HepG2 (cell line): ENCODE measurements around the gene HADHA. TPM values are rescaled to one million over a fixed set of nuclear protein-coding genes. Genes with fewer than 3 reads are reported as not detected.
A peak's percentile ranks its signal among the peaks of the same experiment; 100 is the strongest.

Experiments
- AGO1 ChIP-seq: fragments of 200-400 bp; formaldehyde crosslinking; IDR thresholded peaks from 2 replicates; pipeline ENCODE4 v1.6.1; 2017; ENCODE audit warnings: mild to moderate bottlenecking, low read depth, low read length, moderate library complexity; ENCODE audit not compliant: poor library complexity, severe bottlenecking
- KDM1A ChIP-seq: IDR thresholded peaks from 2 replicates; pipeline ENCODE4 v1.6.1; 2016; ENCODE audit warnings: missing compliant biosample characterization
- MLXIP ChIP-seq: sonication (generic); formaldehyde crosslinking; IDR thresholded peaks from 2 replicates; pipeline ENCODE4 v1.9.0; 2021; ENCODE audit warnings: missing genetic modification reagents, borderline replicate concordance
- MYNN ChIP-seq: sonication (generic); formaldehyde crosslinking; IDR thresholded peaks from 2 replicates; pipeline ENCODE4 v1.4.0; 2020; ENCODE audit warnings: mild to moderate bottlenecking, low read depth, missing genetic modification reagents
- NCOA5 ChIP-seq: sonication (generic); formaldehyde crosslinking; IDR thresholded peaks from 2 replicates; pipeline ENCODE4 v1.4.0; 2020; ENCODE audit warnings: missing genetic modification reagents
- NR2F6 ChIP-seq, 2 experiments: IDR thresholded peaks; 2 replicates each; pipeline ENCODE4 v1.6.1; 2016; ENCODE audit warnings: antibody characterized with exemption in 1 of 2, mild to moderate bottlenecking in 1 of 2
- ZBTB46 ChIP-seq: sonication (generic); formaldehyde crosslinking; IDR thresholded peaks from 2 replicates; pipeline ENCODE4 v1.4.0; 2020; ENCODE audit warnings: mild to moderate bottlenecking, missing genetic modification reagents, borderline replicate concordance
- ZNF282 ChIP-seq: fragments of 450-650 bp; IDR thresholded peaks from 2 replicates; pipeline ENCODE4 v1.6.1; 2018; ENCODE audit not compliant: partially characterized antibody
- ZNF335 ChIP-seq: sonication (generic); formaldehyde crosslinking; IDR thresholded peaks from 2 replicates; pipeline ENCODE4 v1.4.0; 2020; ENCODE audit warnings: missing genetic modification reagents
- ZNF777 ChIP-seq: sonication (generic); formaldehyde crosslinking; IDR thresholded peaks from 2 replicates; pipeline ENCODE4 v1.4.0; 2020; ENCODE audit warnings: missing genetic modification reagents
- polyA plus RNA-seq, 8 experiments: library from polyadenylated mRNA; depleted of rRNA in 3 of 8; stranded (reverse) in 7 of 8; unstranded in 1 of 8; fragments of >200 nt; fragmentation: Illumina TruSeq in 4 of 8; extraction: Trizol in 4 of 8; gene quantifications; 2 replicates each; pipeline versions ENCODE4 v1.2.1 to v1.2.3, GENCODE V29; 2011 to 2016; ENCODE audit warnings: low read depth in 4 of 8, missing spikeins in 1 of 8, mixed read lengths in 1 of 8; ENCODE audit not compliant: insufficient read depth in 1 of 8
- total RNA-seq, 5 experiments: library from RNA; depleted of rRNA; stranded (reverse); fragments of >200 nt; fragmentation: Illumina TruSeq; extraction: Trizol; gene quantifications; 2 replicates each; pipeline ENCODE4 v1.2.3, GENCODE V29; 2016; ENCODE audit warnings: low read depth in 1 of 5
- TF ChIP-seq, protein P1 (sequence below): sonication (generic); formaldehyde crosslinking; conservative IDR thresholded peaks from 2 replicates; pipeline ENCODE4 v1.5.0; 2020; ENCODE audit warnings: missing genetic modification reagents
- TF ChIP-seq, protein P2 (sequence below), 2 experiments: IDR thresholded peaks; 2 replicates each; pipeline ENCODE4 v1.6.1; 2011 to 2012; ENCODE audit warnings: low read length in 2 of 2, borderline replicate concordance in 1 of 2, low read depth in 1 of 2, mild to moderate bottlenecking in 1 of 2, moderate library complexity in 1 of 2
- TF ChIP-seq, protein P3 (sequence below): IDR thresholded peaks from 2 replicates; pipeline ENCODE4 v1.6.1; 2016; ENCODE audit warnings: missing compliant biosample characterization, missing genetic modification reagents, borderline replicate concordance
- TF ChIP-seq, protein P4 (sequence below): sonication (generic); formaldehyde crosslinking; conservative IDR thresholded peaks from 2 replicates; pipeline ENCODE4 v1.4.0; 2020; ENCODE audit warnings: missing genetic modification reagents

Gene HADHA
- total and polyA plus RNA-seq, 2 of the 13 experiments (the other 11 are each of a cell fraction or from before 2014, with no cell fraction given), result 102 to 270 TPM

DNA sequence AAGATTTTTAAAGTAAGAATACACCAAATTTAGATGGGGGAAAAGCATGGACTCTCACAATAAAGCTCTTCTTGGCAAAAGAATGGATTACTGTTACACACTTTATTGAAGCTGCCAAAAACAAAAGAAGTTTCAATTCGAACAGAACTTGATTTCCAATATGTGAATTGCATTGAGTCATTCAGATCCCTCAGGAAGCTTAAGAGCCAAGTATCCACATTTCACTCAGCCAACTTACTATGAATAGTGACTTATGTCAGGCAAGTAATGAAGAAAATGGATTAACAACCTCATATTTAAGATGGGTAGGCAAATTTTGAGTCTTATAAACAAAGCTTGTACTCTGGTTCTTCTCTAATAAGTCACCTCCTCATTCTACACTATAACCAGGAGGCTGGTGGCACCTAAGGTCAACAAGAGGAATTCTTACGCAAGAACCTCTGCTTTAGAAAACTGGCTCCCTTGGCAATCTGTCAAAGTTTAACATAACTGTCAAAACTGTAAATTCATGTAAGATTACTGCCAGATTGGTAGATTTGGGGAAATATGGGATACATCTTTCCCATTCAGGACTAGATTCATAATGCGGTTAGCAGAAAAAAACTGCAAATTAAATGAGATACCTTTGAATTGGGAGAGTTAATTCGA, 6.0 kb downstream of the HADHA start (continued):
- TF ChIP-seq ZNF335, result peak; percentile 97
- TF ChIP-seq NR2F6 (IDR thresholded peaks at IDR 0.05), result peak; percentile 83
- peak; percentile 83 for TF ChIP-seq NR2F6 (CRISPR knock-in tag; IDR thresholded peaks at IDR 0.05)
- TF ChIP-seq, protein P1, sequence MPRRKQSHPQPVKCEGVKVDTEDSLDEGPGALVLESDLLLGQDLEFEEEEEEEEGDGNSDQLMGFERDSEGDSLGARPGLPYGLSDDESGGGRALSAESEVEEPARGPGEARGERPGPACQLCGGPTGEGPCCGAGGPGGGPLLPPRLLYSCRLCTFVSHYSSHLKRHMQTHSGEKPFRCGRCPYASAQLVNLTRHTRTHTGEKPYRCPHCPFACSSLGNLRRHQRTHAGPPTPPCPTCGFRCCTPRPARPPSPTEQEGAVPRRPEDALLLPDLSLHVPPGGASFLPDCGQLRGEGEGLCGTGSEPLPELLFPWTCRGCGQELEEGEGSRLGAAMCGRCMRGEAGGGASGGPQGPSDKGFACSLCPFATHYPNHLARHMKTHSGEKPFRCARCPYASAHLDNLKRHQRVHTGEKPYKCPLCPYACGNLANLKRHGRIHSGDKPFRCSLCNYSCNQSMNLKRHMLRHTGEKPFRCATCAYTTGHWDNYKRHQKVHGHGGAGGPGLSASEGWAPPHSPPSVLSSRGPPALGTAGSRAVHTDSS, result no peak
- TF ChIP-seq NCOA5 (CRISPR knock-in tag), result no peak
- TF ChIP-seq AGO1, result no peak
- TF ChIP-seq MLXIP (CRISPR knock-in tag), result no peak
- no peak for TF ChIP-seq ZNF282
- TF ChIP-seq, protein P2, sequence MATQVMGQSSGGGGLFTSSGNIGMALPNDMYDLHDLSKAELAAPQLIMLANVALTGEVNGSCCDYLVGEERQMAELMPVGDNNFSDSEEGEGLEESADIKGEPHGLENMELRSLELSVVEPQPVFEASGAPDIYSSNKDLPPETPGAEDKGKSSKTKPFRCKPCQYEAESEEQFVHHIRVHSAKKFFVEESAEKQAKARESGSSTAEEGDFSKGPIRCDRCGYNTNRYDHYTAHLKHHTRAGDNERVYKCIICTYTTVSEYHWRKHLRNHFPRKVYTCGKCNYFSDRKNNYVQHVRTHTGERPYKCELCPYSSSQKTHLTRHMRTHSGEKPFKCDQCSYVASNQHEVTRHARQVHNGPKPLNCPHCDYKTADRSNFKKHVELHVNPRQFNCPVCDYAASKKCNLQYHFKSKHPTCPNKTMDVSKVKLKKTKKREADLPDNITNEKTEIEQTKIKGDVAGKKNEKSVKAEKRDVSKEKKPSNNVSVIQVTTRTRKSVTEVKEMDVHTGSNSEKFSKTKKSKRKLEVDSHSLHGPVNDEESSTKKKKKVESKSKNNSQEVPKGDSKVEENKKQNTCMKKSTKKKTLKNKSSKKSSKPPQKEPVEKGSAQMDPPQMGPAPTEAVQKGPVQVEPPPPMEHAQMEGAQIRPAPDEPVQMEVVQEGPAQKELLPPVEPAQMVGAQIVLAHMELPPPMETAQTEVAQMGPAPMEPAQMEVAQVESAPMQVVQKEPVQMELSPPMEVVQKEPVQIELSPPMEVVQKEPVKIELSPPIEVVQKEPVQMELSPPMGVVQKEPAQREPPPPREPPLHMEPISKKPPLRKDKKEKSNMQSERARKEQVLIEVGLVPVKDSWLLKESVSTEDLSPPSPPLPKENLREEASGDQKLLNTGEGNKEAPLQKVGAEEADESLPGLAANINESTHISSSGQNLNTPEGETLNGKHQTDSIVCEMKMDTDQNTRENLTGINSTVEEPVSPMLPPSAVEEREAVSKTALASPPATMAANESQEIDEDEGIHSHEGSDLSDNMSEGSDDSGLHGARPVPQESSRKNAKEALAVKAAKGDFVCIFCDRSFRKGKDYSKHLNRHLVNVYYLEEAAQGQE (IDR thresholded peaks at IDR 0.05; ENCODE audit: borderline replicate concordance in 1 of 2, low read depth in 1 of 2, low read length in 2 of 2), result no peak
- TF ChIP-seq, protein P3, sequence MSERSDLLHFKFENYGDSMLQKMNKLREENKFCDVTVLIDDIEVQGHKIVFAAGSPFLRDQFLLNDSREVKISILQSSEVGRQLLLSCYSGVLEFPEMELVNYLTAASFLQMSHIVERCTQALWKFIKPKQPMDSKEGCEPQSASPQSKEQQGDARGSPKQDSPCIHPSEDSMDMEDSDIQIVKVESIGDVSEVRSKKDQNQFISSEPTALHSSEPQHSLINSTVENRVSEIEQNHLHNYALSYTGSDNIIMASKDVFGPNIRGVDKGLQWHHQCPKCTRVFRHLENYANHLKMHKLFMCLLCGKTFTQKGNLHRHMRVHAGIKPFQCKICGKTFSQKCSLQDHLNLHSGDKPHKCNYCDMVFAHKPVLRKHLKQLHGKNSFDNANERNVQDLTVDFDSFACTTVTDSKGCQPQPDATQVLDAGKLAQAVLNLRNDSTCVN (CRISPR knock-in tag), result no peak
- TF ChIP-seq KDM1A (CRISPR knock-in tag), result no peak
- TF ChIP-seq MYNN (CRISPR knock-in tag), result no peak
- no peak for TF ChIP-seq ZNF777
- TF ChIP-seq, protein P4, sequence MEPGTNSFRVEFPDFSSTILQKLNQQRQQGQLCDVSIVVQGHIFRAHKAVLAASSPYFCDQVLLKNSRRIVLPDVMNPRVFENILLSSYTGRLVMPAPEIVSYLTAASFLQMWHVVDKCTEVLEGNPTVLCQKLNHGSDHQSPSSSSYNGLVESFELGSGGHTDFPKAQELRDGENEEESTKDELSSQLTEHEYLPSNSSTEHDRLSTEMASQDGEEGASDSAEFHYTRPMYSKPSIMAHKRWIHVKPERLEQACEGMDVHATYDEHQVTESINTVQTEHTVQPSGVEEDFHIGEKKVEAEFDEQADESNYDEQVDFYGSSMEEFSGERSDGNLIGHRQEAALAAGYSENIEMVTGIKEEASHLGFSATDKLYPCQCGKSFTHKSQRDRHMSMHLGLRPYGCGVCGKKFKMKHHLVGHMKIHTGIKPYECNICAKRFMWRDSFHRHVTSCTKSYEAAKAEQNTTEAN, result no peak
- TF ChIP-seq ZBTB46 (CRISPR knock-in tag), result no peak
